HepG2 (cell line): ENCODE measurements around the gene FAM76A. TPM values are rescaled to one million over a fixed set of nuclear protein-coding genes. Genes with fewer than 3 reads are reported as not detected.

Experiments used
- ARNTL ChIP-seq: sonication (generic); formaldehyde crosslinking; IDR thresholded peaks from 2 replicates; pipeline ENCODE4 v1.4.0; 2020; ENCODE audit warnings: mild to moderate bottlenecking, missing genetic modification reagents
- CEBPB ChIP-seq: IDR thresholded peaks from 2 replicates; pipeline ENCODE4 v1.6.1; 2011; ENCODE audit warnings: low read depth, low read length, improper control_type of control experiment, borderline replicate concordance
- E2F1 ChIP-seq: sonication (generic); formaldehyde crosslinking; IDR thresholded peaks from 2 replicates; pipeline ENCODE4 v1.5.0; 2020; ENCODE audit warnings: missing genetic modification reagents
- HCFC1 ChIP-seq: fragments of 150-350 bp; IDR thresholded peaks from 2 replicates; pipeline ENCODE4 v1.6.1; 2014; ENCODE audit warnings: low read depth, low read length
- JUN ChIP-seq: sonication (generic); formaldehyde crosslinking; IDR thresholded peaks from 2 replicates; pipeline ENCODE4 v1.4.0; 2020; ENCODE audit warnings: mild to moderate bottlenecking, missing genetic modification reagents
- KAT2B ChIP-seq: fragments of 150-350 bp; IDR thresholded peaks from 2 replicates; pipeline ENCODE4 v1.6.1; 2014; ENCODE audit warnings: low read depth, low read length, borderline replicate concordance
- MAF1 ChIP-seq: sonication (generic); formaldehyde crosslinking; IDR thresholded peaks from 2 replicates; pipeline ENCODE4 v1.5.0; 2020; ENCODE audit warnings: missing genetic modification reagents, borderline replicate concordance
- ONECUT2 ChIP-seq: sonication (generic); formaldehyde crosslinking; IDR thresholded peaks from 2 replicates; pipeline ENCODE4 v1.4.0; 2020; ENCODE audit warnings: missing genetic modification reagents
- PHF8 ChIP-seq: sonication (generic); formaldehyde crosslinking; IDR thresholded peaks from 2 replicates; pipeline ENCODE4 v1.5.0; 2020; ENCODE audit warnings: missing genetic modification reagents
- PLSCR1 ChIP-seq: sonication (generic); formaldehyde crosslinking; IDR thresholded peaks from 2 replicates; pipeline ENCODE4 v1.5.0; 2020; ENCODE audit warnings: missing genetic modification reagents, mild to moderate bottlenecking, borderline replicate concordance
- RAD51 ChIP-seq: fragments of 450-650 bp; IDR thresholded peaks from 2 replicates; pipeline ENCODE4 v1.6.1; 2016; ENCODE audit warnings: borderline replicate concordance
- SALL2 ChIP-seq: sonication (generic); formaldehyde crosslinking; IDR thresholded peaks from 2 replicates; pipeline ENCODE4 v1.8.1; 2023; ENCODE audit warnings: mild to moderate bottlenecking, missing genetic modification reagents, inconsistent platforms
- SAP130 ChIP-seq: IDR thresholded peaks from 2 replicates; pipeline ENCODE4 v1.6.1; 2016; ENCODE audit warnings: low read depth
- SIN3B ChIP-seq: fragments of 150-350 bp; IDR thresholded peaks from 2 replicates; pipeline ENCODE4 v1.6.1; 2014; ENCODE audit warnings: low read length
- SP5 ChIP-seq: IDR thresholded peaks from 2 replicates; pipeline ENCODE4 v1.6.1; 2016; ENCODE audit warnings: low read depth, borderline replicate concordance
- TBP ChIP-seq: sonication (generic); formaldehyde crosslinking; IDR thresholded peaks from 2 replicates; pipeline ENCODE4 v1.5.0; 2020; ENCODE audit warnings: missing genetic modification reagents
- TEAD2 ChIP-seq: sonication (generic); formaldehyde crosslinking; IDR thresholded peaks from 2 replicates; pipeline ENCODE4 v1.9.0; 2021; ENCODE audit warnings: missing genetic modification reagents
- ZBTB7B ChIP-seq: sonication (generic); formaldehyde crosslinking; IDR thresholded peaks from 2 replicates; pipeline ENCODE4 v1.4.0; 2020; ENCODE audit warnings: missing genetic modification reagents
- ZFP37 ChIP-seq: sonication (generic); formaldehyde crosslinking; IDR thresholded peaks from 2 replicates; pipeline ENCODE4 v1.4.0; 2020; ENCODE audit warnings: missing genetic modification reagents, borderline replicate concordance
- ZNF138 ChIP-seq: sonication (generic); formaldehyde crosslinking; IDR thresholded peaks from 2 replicates; pipeline ENCODE4 v1.5.0; 2020; ENCODE audit warnings: mild to moderate bottlenecking, low read depth, missing genetic modification reagents
- ZNF280D ChIP-seq: sonication (generic); formaldehyde crosslinking; IDR thresholded peaks from 2 replicates; pipeline ENCODE4 v1.5.1; 2020; ENCODE audit warnings: mild to moderate bottlenecking, missing genetic modification reagents
- ZNF317 ChIP-seq: sonication (generic); formaldehyde crosslinking; IDR thresholded peaks from 2 replicates; pipeline ENCODE4 v1.5.0; 2020; ENCODE audit warnings: mild to moderate bottlenecking, missing genetic modification reagents
- ZNF451 ChIP-seq: sonication (generic); formaldehyde crosslinking; IDR thresholded peaks from 2 replicates; pipeline ENCODE4 v1.5.0; 2020; ENCODE audit warnings: mild to moderate bottlenecking, missing genetic modification reagents
- ZNF547 ChIP-seq: sonication (generic); formaldehyde crosslinking; IDR thresholded peaks from 2 replicates; pipeline ENCODE4 v1.5.1; 2020; ENCODE audit warnings: mild to moderate bottlenecking, missing genetic modification reagents
- ZNF761 ChIP-seq: sonication (generic); formaldehyde crosslinking; conservative IDR thresholded peaks from 2 replicates; pipeline ENCODE4 v1.4.0; 2020; ENCODE audit warnings: mild to moderate bottlenecking, missing genetic modification reagents
- ZNF773 ChIP-seq: sonication (generic); formaldehyde crosslinking; IDR thresholded peaks from 2 replicates; pipeline ENCODE4 v1.4.0; 2020; ENCODE audit warnings: missing genetic modification reagents, borderline replicate concordance
- ZNF841 ChIP-seq: sonication (generic); formaldehyde crosslinking; IDR thresholded peaks from 2 replicates; pipeline ENCODE4 v1.8.1; 2023; ENCODE audit warnings: missing genetic modification reagents, borderline replicate concordance
- polyA plus RNA-seq, 8 experiments: library from polyadenylated mRNA; depleted of rRNA in 3 of 8; stranded (reverse) in 7 of 8; unstranded in 1 of 8; fragments of >200 nt; fragmentation: Illumina TruSeq in 4 of 8; extraction: Trizol in 4 of 8; gene quantifications; 2 replicates each; pipeline versions ENCODE4 v1.2.1 to v1.2.3, GENCODE V29; 2011 to 2016; ENCODE audit warnings: low read depth in 4 of 8, missing spikeins in 1 of 8, mixed read lengths in 1 of 8; ENCODE audit not compliant: insufficient read depth in 1 of 8
- total RNA-seq, 5 experiments: library from RNA; depleted of rRNA; stranded (reverse); fragments of >200 nt; fragmentation: Illumina TruSeq; extraction: Trizol; gene quantifications; 2 replicates each; pipeline ENCODE4 v1.2.3, GENCODE V29; 2016; ENCODE audit warnings: low read depth in 1 of 5

Gene FAM76A
- total and polyA plus RNA-seq, 2 of the 13 experiments (the other 11 are each of a cell fraction or from before 2014, with no cell fraction given), result 4.2 to 15.7 TPM

- TF ChIP-seq SIN3B, result 0 out of 2 replicates have a peak, but pooled peaks have one; percentile 48
- peak; percentile 94 for TF ChIP-seq ZNF547 (CRISPR knock-in tag)
- no peak for TF ChIP-seq MAF1
- 0 out of 2 replicates have a peak, but pooled peaks have one; percentile 8 for TF ChIP-seq ONECUT2 (CRISPR knock-in tag)
- TF ChIP-seq SP5, result peak; percentile 83
- TF ChIP-seq PLSCR1 (CRISPR knock-in tag), result no peak
- TF ChIP-seq ZNF773, result no peak
- no peak for TF ChIP-seq SALL2 (CRISPR knock-in tag)
- TF ChIP-seq SAP130 (CRISPR knock-in tag), result peak; percentile 93
- TF ChIP-seq ZNF761 (CRISPR knock-in tag), result 0 out of 2 replicates have a peak, but pooled peaks have one; percentile 31
- no peak for TF ChIP-seq ZFP37 (CRISPR knock-in tag)
- no peak for TF ChIP-seq TBP
- peak; percentile 33; the same call in 1 of the 2 replicates for TF ChIP-seq HCFC1
- TF ChIP-seq ZNF841 (CRISPR knock-in tag), result no peak
- TF ChIP-seq ZNF317 (CRISPR knock-in tag), result peak; percentile 58; the same call in 1 of the 2 replicates
- TF ChIP-seq ZBTB7B (CRISPR knock-in tag), result no peak
- TF ChIP-seq TEAD2 (CRISPR knock-in tag), result no peak
- 0 out of 2 replicates have a peak, but pooled peaks have one; percentile 47 for TF ChIP-seq ZNF138 (CRISPR knock-in tag)
- TF ChIP-seq KAT2B, result no peak
- TF ChIP-seq E2F1 (CRISPR knock-in tag), result peak; percentile 54; the same call in 1 of the 2 replicates
- TF ChIP-seq ZNF451, result peak; percentile 33; the same call in 1 of the 2 replicates
- no peak for TF ChIP-seq CEBPB
- peak; percentile 34; the same call in 1 of the 2 replicates for TF ChIP-seq ARNTL (CRISPR knock-in tag)
- TF ChIP-seq PHF8, result peak; percentile 88
- peak; percentile 85; the same call in 1 of the 2 replicates for TF ChIP-seq JUN (CRISPR knock-in tag)
- no peak for TF ChIP-seq RAD51
- 0 out of 2 replicates have a peak, but pooled peaks have one; percentile 30 for TF ChIP-seq ZNF280D (CRISPR knock-in tag)
Observed at GRCh38 chr1:27772932-27773825, 47.4 kb downstream of the FAM76A start, which contains the start of gene STX12 (continued).
